TTC549 (cell line): ENCODE data around the gene CCDC195.
"Not testable (repeated sequence)": the region's sequence is repeated elsewhere in the genome, so short reads cannot be mapped to it uniquely, and the experiment has no call there.

ENCODE experiments used
- FAIRE-seq: peaks from 2 replicates; lab custom pipeline; 2012; peaks lifted over from hg19 to GRCh38; lab: Jason Lieb, UNC

Gene CCDC195

GRCh38 chr2:224690868-224691267 lies 25.3 kb downstream of the CCDC195 start:
- FAIRE-seq = no peak

GRCh38 chr2:224689539-224689938 lies 26.6 kb downstream of the CCDC195 start:
- FAIRE-seq = no peak

DNA sequence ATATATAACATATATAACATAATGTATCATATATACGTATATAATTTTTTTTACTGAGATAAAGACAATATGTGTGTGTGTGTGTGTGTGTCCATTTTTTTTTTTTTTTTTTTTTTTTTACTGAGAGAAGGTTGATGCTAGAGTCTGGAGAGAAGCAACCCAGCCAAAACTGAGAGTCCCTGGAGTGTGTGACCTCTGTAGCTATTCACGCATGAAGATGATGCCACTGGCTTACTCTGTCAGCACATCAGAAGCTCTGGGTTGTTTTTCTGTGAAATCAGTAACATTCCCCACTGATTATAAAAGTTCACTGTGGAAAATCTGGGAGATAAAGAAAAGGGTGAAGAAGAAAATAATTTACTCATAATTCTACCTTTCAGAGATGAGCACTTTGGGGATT lies 27.2 kb downstream of the CCDC195 start:
- FAIRE-seq = no peak

- FAIRE-seq = no peak
Observed at GRCh38 chr2:224687156-224687555, 29.0 kb downstream of the CCDC195 start.

- FAIRE-seq = no peak
Observed at GRCh38 chr2:224685121-224685520, 31.0 kb downstream of the CCDC195 start.

DNA sequence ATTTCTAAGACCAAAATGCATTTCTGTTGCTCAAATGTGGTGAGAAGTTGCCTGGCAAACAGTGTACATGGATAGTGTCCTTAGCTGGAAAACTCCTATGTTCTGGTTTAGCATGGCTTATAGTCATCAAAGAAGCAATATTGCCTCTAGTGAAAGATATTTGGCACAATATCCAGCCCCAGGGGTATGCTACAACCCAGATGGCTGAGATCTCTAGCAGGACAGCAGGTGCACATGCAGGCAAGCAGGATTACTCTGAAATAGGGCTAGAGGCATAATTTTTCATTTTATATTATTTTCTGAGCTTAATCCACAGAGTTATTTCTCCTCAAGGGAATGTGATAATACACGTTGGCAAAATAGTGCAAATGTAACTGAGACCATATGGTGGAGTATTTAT lies 34.0 kb downstream of the CCDC195 start:
- FAIRE-seq = no peak

DNA sequence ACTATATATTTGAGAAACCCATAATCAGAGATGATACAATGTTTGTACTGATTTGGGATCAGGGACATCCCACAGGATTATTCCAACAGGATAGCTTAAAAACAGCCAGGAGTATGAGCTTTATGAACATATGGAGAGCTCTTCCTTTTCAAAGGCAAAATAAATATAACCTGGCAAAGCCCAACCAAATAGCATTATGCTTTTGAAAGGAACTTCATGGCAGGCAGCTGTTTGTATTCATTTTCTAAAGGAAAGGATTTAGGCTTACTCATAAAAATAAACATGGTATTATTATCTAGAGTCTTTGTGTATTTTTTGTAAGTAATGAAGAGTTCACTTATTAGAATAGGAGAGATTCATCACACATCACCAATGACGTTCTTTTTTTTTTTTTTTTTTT lies 44.4 kb downstream of the CCDC195 start:
- no peak for FAIRE-seq

- FAIRE-seq = no peak
Observed at GRCh38 chr2:224670203-224670602, 46.0 kb downstream of the CCDC195 start.

GRCh38 chr2:224669449-224669848 lies 46.7 kb downstream of the CCDC195 start:
- FAIRE-seq = no peak

- no peak for FAIRE-seq
Observed at GRCh38 chr2:224668123-224668909, 47.8 kb downstream of the CCDC195 start.

GRCh38 chr2:224666951-224667553 lies 49.1 kb downstream of the CCDC195 start:
- FAIRE-seq = no peak

DNA sequence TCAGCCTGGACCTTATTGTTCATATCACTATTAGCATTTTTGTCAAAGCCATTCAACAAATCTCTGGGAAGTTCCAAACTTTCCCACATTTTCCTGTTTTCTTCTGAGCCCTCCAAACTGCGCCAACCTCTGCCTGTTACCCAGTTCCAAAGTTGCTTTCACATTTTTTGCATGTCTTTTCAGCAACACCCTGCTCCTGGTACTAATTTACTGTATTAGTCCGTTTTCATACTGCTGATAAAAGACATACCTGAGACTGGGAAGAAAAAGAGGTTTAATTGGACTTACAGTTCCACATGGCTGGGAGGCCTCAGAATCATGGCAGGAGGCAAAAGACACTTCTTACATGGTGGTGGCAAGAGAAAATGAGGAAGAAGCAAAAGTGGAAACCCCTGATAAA lies 52.8 kb downstream of the CCDC195 start:
- not testable (repeated sequence) for FAIRE-seq

DNA sequence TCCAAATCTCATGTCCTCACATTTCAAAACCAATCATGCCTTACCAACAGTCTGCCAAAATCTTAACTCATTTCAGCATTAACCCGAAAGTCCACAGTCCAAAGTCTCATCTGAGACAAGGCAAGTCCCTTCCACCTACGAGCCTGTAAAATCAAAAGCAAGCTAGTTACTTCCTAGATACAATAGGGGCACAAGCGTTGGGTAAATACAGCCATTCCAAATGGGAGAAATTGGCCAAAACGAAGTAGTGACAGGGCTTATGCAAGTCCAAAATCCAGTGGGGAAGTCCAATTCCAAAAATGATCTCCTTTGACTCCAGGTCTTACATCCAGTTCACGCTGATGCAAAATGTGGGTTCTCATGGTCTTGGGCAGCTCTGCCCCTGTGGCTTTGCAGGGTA lies 54.5 kb downstream of the CCDC195 start:
- not testable (repeated sequence) for FAIRE-seq

GRCh38 chr2:224659714-224660113 lies 56.5 kb downstream of the CCDC195 start:
- FAIRE-seq = no peak

DNA sequence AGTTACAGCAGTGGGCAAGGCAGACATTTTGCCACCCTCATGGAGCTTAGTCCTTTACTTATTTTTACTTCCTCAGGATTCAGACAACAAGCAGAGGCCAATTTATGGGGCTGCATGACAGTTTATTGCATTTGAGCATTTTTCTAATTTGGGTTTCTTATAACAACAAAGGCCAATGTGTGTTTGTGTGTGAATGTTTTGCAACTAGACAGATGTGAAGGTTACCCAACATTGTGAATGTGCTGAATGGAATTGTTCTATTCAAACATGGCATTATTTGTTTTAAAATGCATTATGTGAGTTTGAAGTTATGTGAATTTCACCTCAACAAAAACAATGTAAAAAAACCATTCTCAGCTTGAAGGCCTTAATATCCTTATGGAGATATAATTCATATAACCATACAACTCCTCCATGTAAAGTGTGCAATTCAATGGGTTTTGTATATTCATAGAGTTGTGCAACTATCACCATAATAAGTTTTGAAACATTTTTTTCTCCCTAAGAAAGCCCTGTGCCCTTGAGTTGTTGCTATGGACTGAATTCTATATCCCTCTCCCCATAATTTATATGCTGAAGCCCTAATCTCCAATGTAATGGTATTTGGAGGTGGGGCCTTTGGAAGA lies 57.3 kb downstream of the CCDC195 start:
- no peak for FAIRE-seq

DNA sequence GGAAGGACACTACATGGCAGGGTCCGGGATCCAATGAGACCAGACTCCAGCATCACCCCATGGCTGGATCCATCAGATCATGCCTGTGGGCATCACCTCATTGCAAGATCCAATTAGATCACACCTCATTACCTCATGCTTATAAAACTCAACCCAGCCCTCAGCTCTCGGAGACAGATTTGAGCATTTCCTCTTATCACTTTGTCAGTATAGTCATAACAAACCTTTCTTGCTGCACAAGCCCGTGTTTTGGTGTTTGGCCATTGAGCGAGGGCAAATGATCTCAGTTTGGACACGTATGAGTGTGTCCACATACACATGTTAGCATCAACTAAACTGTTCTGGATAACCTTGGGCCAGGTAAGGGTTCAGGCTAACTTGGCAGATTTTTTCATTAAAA lies 58.8 kb downstream of the CCDC195 start:
- no peak for FAIRE-seq

- no peak for FAIRE-seq
Observed at GRCh38 chr2:224655006-224655537, 61.1 kb downstream of the CCDC195 start.
